ENCODE results near the gene EXOG. TPM values are rescaled to one million over a fixed set of nuclear protein-coding genes. Genes with fewer than 3 reads are reported as not detected.
A peak's percentile ranks its signal among the peaks of the same experiment; 100 is the strongest.

EXOG gene
- polyA plus RNA-seq, 1 donor (not counting 4 experiments of a cell fraction or from before 2014, with no cell fraction given), result 10.3 TPM

- no peak for FAIRE-seq
- no peak overlapping the region for H3K27ac ChIP-seq (ENCODE audit: control insufficient read depth, insufficient read depth, low read length)
Measured at GRCh38 chr3:38453913-38454177, 42.3 kb upstream of the EXOG start.

GRCh38 chr3:38454178-38454883 is 41.8 kb upstream of the EXOG start:
- H3K4me2 ChIP-seq (ENCODE audit: control insufficient read depth, extremely low read depth, insufficient read depth, low read depth, low read length), result peak overlapping the region; percentile 82
- no peak for DNase-seq (ENCODE audit: low read depth, low spot score)
- no peaks in the 10 kb centered on the region for H3K9me1 ChIP-seq (ENCODE audit: control insufficient read depth, extremely low read depth, insufficient read depth, low read length)
- no peak for TF ChIP-seq EZH2 (IDR thresholded peaks at IDR 0.05; ENCODE audit: low read length)
- no peak for TF ChIP-seq CTCF (optimal IDR thresholded peaks at IDR 0.05 in 1 of 3, IDR thresholded peaks at IDR 0.05 in 1 of 3, conservative IDR thresholded peaks at IDR 0.05 in 1 of 3; ENCODE audit: extremely low read depth in 1 of 3, insufficient read depth in 2 of 3, low read length in 3 of 3)
- no peaks in the 10 kb centered on the region for H3K27me3 ChIP-seq (ENCODE audit: control insufficient read depth, extremely low read depth, insufficient read depth, low read length)
- peaks cover 3% of the 10 kb centered on the region for H3K4me1 ChIP-seq (ENCODE audit: control insufficient read depth, extremely low read depth, insufficient read depth, low read length)
- H3K4me3 ChIP-seq (ENCODE audit: control insufficient read depth in 2 of 3, extremely low read depth in 1 of 3, insufficient read depth in 2 of 3, low read depth in 1 of 3, low read length in 3 of 3), result peak overlapping the region; percentile 51 to 76 (median 60)
- dilution Hi-C loops (cut with MboI; ENCODE audit: extremely low pct_ligation_motif_present, low sequenced_read_pairs), result no loop called here
- FAIRE-seq, result no peak
- peak overlapping the region; percentile 77 for H3K9ac ChIP-seq (ENCODE audit: control insufficient read depth, extremely low read depth, insufficient read depth, low read length)
- no peaks in the 10 kb centered on the region for H3K9me3 ChIP-seq (ENCODE audit: control insufficient read depth, low read depth, low read length)
- no peaks in the 10 kb centered on the region for H3K36me3 ChIP-seq (ENCODE audit: control insufficient read depth in 2 of 2, extremely low read depth in 1 of 2, insufficient read depth in 2 of 2, low read length in 2 of 2)
- peak overlapping the region; percentile 14 for H3K27ac ChIP-seq (ENCODE audit: control insufficient read depth, insufficient read depth, low read length)
- H3K79me2 ChIP-seq (ENCODE audit: control insufficient read depth, insufficient read depth, low read length), result no peaks in the 10 kb centered on the region
- H4K20me1 ChIP-seq (ENCODE audit: control insufficient read depth, extremely low read depth, insufficient read depth, low read length), result no peaks in the 10 kb centered on the region
- H2AFZ ChIP-seq (ENCODE audit: control insufficient read depth, low read length), result peak overlapping the region; percentile 75

More at GRCh38 chr3:38453913-38454177, 42.3 kb upstream of the EXOG start:
- H3K9me1 ChIP-seq (ENCODE audit: control insufficient read depth, extremely low read depth, insufficient read depth, low read length), result no peaks in the 10 kb centered on the region
- H3K79me2 ChIP-seq (ENCODE audit: control insufficient read depth, insufficient read depth, low read length), result no peaks in the 10 kb centered on the region
- no peaks in the 10 kb centered on the region for H3K27me3 ChIP-seq (ENCODE audit: control insufficient read depth, extremely low read depth, insufficient read depth, low read length)
- H3K9ac ChIP-seq (ENCODE audit: control insufficient read depth, extremely low read depth, insufficient read depth, low read length), result peak overlapping the region; percentile 77
- peaks cover 3% of the 10 kb centered on the region for H3K4me1 ChIP-seq (ENCODE audit: control insufficient read depth, extremely low read depth, insufficient read depth, low read length)
- dilution Hi-C loops (cut with MboI; ENCODE audit: extremely low pct_ligation_motif_present, low sequenced_read_pairs), result no loop called here
- peak overlapping the region; percentile 82 for H3K4me2 ChIP-seq (ENCODE audit: control insufficient read depth, extremely low read depth, insufficient read depth, low read depth, low read length)
- no peak for DNase-seq (ENCODE audit: low read depth, low spot score)
- H2AFZ ChIP-seq (ENCODE audit: control insufficient read depth, low read length), result peak overlapping the region; percentile 75
- peak overlapping the region; percentile 51 to 76 (median 60) for H3K4me3 ChIP-seq (ENCODE audit: control insufficient read depth in 2 of 3, extremely low read depth in 1 of 3, insufficient read depth in 2 of 3, low read depth in 1 of 3, low read length in 3 of 3)
- no peaks in the 10 kb centered on the region for H4K20me1 ChIP-seq (ENCODE audit: control insufficient read depth, extremely low read depth, insufficient read depth, low read length)
- TF ChIP-seq CTCF (optimal IDR thresholded peaks at IDR 0.05 in 1 of 3, IDR thresholded peaks at IDR 0.05 in 1 of 3, conservative IDR thresholded peaks at IDR 0.05 in 1 of 3; ENCODE audit: extremely low read depth in 1 of 3, insufficient read depth in 2 of 3, low read length in 3 of 3) (no peak), EZH2 (IDR thresholded peaks at IDR 0.05; ENCODE audit: low read length) (no peak)
- H3K9me3 ChIP-seq (ENCODE audit: control insufficient read depth, low read depth, low read length), result no peaks in the 10 kb centered on the region
- H3K36me3 ChIP-seq (ENCODE audit: control insufficient read depth in 2 of 2, extremely low read depth in 1 of 2, insufficient read depth in 2 of 2, low read length in 2 of 2), result no peaks in the 10 kb centered on the region
